K562 (cell line): Measurements from ENCODE around the gene CDC42SE2. TPM values are rescaled to one million over a fixed set of nuclear protein-coding genes. Genes with fewer than 3 reads are reported as not detected.

Source experiments
- FOSL1 ChIP-seq: fragments of 200-800 bp; sonication (Bioruptor generic); conservative IDR thresholded peaks from 2 replicates; pipeline ENCODE4 v1.6.1; 2016; ENCODE audit warnings: missing genetic modification characterization, missing compliant biosample characterization
- HDGF ChIP-seq: fragments of 450-650 bp; IDR thresholded peaks from 2 replicates; pipeline ENCODE4 v1.6.1; 2016
- MAX ChIP-seq: sonication (generic); formaldehyde crosslinking; IDR thresholded peaks from 2 replicates; pipeline ENCODE4 v1.9.0; 2022; ENCODE audit warnings: mild to moderate bottlenecking, missing genetic modification reagents
- MLLT1 ChIP-seq, 2 experiments: fragments of 450-650 bp; IDR thresholded peaks; 2 replicates each; pipeline ENCODE4 v1.6.1; 2016
- MYBL2 ChIP-seq, 2 experiments: fragments of 450-650 bp in 1 of 2; sonication (generic) in 1 of 2; formaldehyde crosslinking in 1 of 2; IDR thresholded peaks; 2 replicates each; pipeline versions ENCODE4 v1.6.1 to v1.8.1; 2017 to 2022; ENCODE audit warnings: borderline replicate concordance in 1 of 2, inconsistent platforms in 1 of 2, low read depth in 1 of 2, mild to moderate bottlenecking in 1 of 2, missing genetic modification reagents in 1 of 2, moderate library complexity in 1 of 2
- NR1H2 ChIP-seq: sonication (generic); formaldehyde crosslinking; IDR thresholded peaks from 2 replicates; pipeline ENCODE4 v1.4.0; 2020; ENCODE audit warnings: mild to moderate bottlenecking, missing genetic modification reagents
- PRMT5 ChIP-seq: sonication (generic); formaldehyde crosslinking; IDR thresholded peaks from 2 replicates; pipeline ENCODE4 v1.5.0; 2020; ENCODE audit warnings: missing genetic modification reagents
- SMARCA4 ChIP-seq: fragments of 450-650 bp; IDR thresholded peaks from 2 replicates; pipeline ENCODE4 v1.6.1; 2016
- SNAPC5 ChIP-seq: fragments of 250-450 bp; sonication (Bioruptor Pico); IDR thresholded peaks from 2 replicates; pipeline ENCODE4 v1.8.0; 2021; ENCODE audit warnings: moderate library complexity, mild to moderate bottlenecking, inconsistent platforms
- STAT5A ChIP-seq: IDR thresholded peaks from 2 replicates; pipeline ENCODE4 v1.6.1; 2012; ENCODE audit warnings: low read length, inconsistent platforms, borderline replicate concordance
- TCF15 ChIP-seq: fragments of 250-450 bp; sonication (Bioruptor Pico); IDR thresholded peaks from 2 replicates; pipeline ENCODE4 v1.8.0; 2022; ENCODE audit warnings: moderate library complexity, mild to moderate bottlenecking, inconsistent platforms
- TRIM24 ChIP-seq, 2 experiments: fragments of 450-650 bp; IDR thresholded peaks; 2 replicates each; pipeline ENCODE4 v1.6.1; 2016
- ZBTB5 ChIP-seq: fragments of 450-650 bp; IDR thresholded peaks from 2 replicates; pipeline ENCODE4 v1.6.1; 2017; ENCODE audit warnings: antibody characterized with exemption
- ZNF318 ChIP-seq, 2 experiments: fragments of 450-650 bp; IDR thresholded peaks; 2 replicates each; pipeline ENCODE4 v1.6.1; 2016; ENCODE audit warnings: mild to moderate bottlenecking in 2 of 2, borderline replicate concordance in 1 of 2, low read depth in 1 of 2, moderate library complexity in 1 of 2
- polyA plus RNA-seq, 8 experiments: library from polyadenylated mRNA; depleted of rRNA in 4 of 8; stranded (reverse) in 5 of 8; unstranded in 3 of 8; fragments of >200 nt; fragmentation: Nextera tagmentation in 2 of 8; fragmentation: Illumina TruSeq in 1 of 8; extraction: Ambion mirVana in 2 of 8; extraction: Trizol in 1 of 8; gene quantifications; 2 replicates each; pipeline versions ENCODE4 v1.2.1 to v1.2.3, GENCODE V29; 2011 to 2014; ENCODE audit warnings: inconsistent platforms in 1 of 8, missing spikeins in 1 of 8
- total RNA-seq, 7 experiments: library from RNA; depleted of rRNA in 6 of 7; stranded (reverse); fragments of >200 nt in 6 of 7; fragmentation: Illumina TruSeq in 2 of 7; extraction: Trizol in 2 of 7; gene quantifications; 2 replicates each; pipeline versions ENCODE4 v1.2.1 to v1.2.3, GENCODE V29; 2011 to 2021; ENCODE audit warnings: low replicate concordance in 1 of 7

Gene CDC42SE2
- total and polyA plus RNA-seq, 9 of the 15 experiments (the other 6 are each of a cell fraction or from before 2014, with no cell fraction given) = 24.8 to 44.3 (median 32.7) TPM

GRCh38 chr5:131263648-131264450, at the start of gene CDC42SE2 (continued):
- TF ChIP-seq ZNF318 (IDR thresholded peaks at IDR 0.05; ENCODE audit: borderline replicate concordance in 1 of 2, low read depth in 1 of 2) (no peak), TRIM24 (IDR thresholded peaks at IDR 0.05) (no peak), STAT5A (no peak), MAX (no peak), TCF15 (CRISPR knock-in tag) (no peak), MYBL2 (IDR thresholded peaks at IDR 0.05; ENCODE audit: low read depth) (no peak), MYBL2 (CRISPR knock-in tag; IDR thresholded peaks at IDR 0.05; ENCODE audit: borderline replicate concordance) (no peak), SMARCA4 (no peak), PRMT5 (no peak), HDGF (no peak), SNAPC5 (no peak), FOSL1 (tag) (no peak), ZBTB5 (no peak), NR1H2 (CRISPR knock-in tag) (no peak), MLLT1 (IDR thresholded peaks at IDR 0.05) (0 out of 4 replicates have a peak, but pooled peaks of 1 of the 2 experiments have one; percentile 11)
